Measurements from ENCODE around the gene C11orf54.
A peak's percentile ranks its signal among the peaks of the same experiment; 100 is the strongest.
"Not testable (repeated sequence)": the region's sequence is repeated elsewhere in the genome, so short reads cannot be mapped to it uniquely, and the experiment has no call there.

C11orf54 gene

GRCh38 chr11:93734427-93735222 lies 6.8 kb upstream of the C11orf54 start:
- no peak for DNase-seq

DNA sequence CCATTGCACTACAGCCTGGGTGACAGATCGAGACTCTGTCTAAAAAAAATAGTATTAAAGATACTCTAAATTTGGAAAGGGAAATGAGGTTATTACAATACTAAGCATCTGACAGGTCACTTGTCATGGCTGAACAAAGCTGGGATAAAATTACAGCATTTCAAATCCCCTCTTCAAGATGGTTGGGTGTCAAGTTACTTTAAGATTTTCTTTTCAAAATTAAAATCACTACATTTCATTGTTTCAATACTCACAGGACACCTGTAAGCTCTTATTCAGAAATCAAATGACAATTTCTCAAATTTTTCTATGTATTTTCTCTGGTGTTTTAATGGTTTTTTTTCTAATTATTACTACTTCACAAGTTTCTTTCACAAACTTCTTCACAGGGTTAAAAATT lies 5.8 kb upstream of the C11orf54 start:
- no peak for DNase-seq

GRCh38 chr11:93736129-93736528 lies 5.3 kb upstream of the C11orf54 start:
- no peak for DNase-seq

DNA sequence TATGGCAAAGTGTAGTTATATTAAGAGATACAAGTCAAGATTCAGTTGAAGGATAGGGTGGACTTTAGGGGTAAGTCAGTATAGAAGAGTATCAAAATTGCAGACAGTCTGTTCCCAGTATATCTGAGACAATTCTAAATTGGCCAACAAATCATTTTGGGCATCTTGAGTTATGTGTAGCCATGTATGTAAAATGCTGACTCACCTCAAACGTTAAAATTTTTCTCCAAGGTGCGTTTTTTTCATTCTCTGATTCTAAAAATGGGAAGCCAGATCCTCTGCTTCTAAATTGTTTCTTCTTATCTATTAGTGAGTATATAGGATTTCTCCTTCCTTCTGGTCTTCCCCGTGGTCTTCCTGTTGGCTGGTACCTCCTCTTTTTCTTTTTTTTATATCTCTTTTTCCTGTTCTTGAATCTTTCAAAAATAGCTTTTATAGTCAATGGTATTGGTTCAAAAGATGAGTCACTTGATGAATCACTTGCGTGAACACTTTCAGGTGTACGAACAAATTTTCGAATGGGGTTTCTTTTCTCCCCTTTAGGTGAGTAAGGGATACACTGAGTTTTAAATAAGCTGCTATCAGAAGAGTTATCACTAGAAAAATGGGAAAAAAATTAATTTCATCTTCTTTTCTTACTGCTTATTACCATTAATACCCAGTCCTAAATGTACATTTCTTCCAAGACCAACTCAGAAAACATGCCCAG lies 3.4 kb upstream of the C11orf54 start:
- no peak for DNase-seq

GRCh38 chr11:93738647-93739081 lies 2.8 kb upstream of the C11orf54 start:
- DNase-seq: no peak

GRCh38 chr11:93740031-93740729 lies 1.3 kb upstream of the C11orf54 start:
- no peak for DNase-seq

DNA sequence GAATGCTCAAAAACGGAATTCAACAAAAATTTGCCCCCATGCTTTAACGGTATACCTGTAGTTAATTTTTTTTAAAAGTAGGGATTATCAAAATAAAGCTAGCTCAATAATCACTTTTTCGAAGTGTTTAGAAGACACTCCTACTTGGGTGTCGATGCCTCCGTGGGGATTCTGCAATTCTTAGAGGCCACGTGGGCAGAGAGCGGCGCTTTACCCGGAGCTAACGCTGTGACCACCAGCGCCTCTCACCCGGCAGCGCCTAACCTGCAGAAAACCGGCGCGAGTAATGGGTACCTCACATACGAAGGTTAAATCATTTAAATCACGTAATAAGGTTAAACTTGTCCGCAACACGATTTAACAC lies 760 bp upstream of the C11orf54 start:
- peak; percentile 11 to 45 (median 28) for DNase-seq

DNA sequence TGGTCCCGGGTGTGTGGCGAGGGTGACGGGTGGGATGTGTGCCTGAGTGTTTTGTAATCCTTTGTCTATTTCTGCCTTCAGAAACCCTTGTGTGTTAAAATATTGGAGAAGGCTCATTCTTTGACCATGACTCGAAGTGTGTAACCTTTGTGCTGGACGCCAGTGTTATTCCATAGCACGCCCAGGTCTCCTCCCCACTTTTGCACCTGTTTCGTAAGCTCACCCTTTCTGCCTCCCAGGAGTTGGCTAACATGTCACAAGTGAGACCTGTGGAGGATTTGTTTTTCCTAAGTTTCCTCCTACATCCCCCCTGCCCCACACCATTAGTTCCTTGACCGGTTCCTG lies 382 bp downstream of the C11orf54 start:
- DNase-seq: no peak

DNA sequence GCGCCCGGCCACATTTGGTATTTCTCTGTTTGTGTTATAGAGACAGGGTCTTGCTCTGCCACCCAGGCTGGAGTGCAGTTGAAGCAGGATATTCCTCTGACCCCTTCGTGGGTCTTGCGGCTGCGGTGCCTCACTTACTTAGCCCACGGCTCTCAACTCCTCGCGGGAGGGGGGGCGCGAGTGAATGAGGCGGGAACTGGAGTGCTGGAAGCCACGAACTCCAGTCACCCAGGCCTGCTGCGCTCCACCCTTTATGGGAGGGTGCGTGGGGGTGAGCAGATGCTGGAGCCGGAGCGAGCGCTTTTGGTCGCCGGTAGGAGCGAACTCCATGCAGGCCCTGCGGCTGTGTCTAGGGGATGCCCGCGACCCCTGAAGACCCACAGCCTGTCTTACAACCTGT lies 1.8 kb downstream of the C11orf54 start:
- DNase-seq: no peak

DNA sequence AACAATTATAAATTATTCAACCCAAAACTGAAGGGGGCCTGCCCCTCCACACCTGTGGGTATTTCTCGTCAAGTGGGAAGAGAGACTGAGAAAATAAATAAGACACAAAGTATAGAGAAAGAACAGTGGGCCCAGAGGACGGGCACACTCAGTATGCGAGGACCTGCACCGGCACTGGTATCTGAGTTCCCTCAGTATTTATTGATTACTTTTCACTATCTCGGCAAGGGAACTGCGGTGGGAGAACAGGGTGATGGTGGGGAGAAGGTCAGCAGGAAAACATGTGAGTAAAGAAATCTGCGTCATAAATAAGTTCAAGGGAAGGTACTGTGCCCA lies 3.2 kb downstream of the C11orf54 start:
- no peak for DNase-seq

GRCh38 chr11:93745005-93745755 lies 3.7 kb downstream of the C11orf54 start:
- not testable (repeated sequence) for DNase-seq

DNA sequence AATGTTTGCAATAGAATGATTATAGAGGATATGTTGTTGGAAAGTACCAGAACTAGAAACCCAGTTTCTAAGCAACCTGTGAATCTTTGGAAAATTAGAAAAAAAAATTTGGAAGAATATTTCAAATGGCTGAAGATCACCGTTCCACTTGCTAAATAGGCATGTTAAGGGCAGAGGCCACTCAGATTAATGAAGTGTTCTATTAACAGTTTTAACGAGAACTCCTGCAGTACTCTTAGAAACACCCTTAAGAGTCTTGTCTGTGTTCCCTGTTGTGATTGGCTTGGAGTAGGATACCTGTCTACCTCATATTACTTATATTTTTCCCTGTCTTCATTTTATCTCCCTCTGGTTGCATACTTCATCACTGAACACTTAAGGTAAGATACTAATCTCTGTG lies 4.6 kb downstream of the C11orf54 start:
- no peak for DNase-seq

DNA sequence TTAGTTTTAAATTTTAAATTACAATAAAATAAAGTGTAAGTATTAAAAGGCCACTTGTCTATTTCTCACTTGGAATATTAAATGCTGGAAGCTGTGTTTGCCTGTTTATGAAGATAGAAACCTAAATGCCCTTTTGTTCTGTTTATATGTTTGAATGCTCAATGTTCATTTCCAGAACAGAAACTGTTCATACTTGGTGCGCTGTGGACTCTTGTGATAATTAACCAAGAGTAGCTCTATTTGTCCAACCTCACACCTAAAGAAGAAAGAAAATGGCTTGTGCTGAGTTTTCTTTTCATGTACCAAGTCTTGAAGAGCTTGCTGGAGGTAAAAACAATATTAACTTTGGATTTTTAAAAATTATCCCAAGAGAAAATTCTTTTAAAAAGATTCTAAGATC lies 5.7 kb downstream of the C11orf54 start:
- no peak for DNase-seq

- no peak for DNase-seq
These were observed 9.5 kb downstream of the C11orf54 start for GRCh38 chr11:93751001-93751400.

GRCh38 chr11:93753241-93753640 lies 11.8 kb downstream of the C11orf54 start:
- DNase-seq: no peak

- DNase-seq: no peak
These were observed 15.3 kb downstream of the C11orf54 start for GRCh38 chr11:93756748-93757147.

GRCh38 chr11:93757301-93757700 lies 15.8 kb downstream of the C11orf54 start:
- no peak for DNase-seq

GRCh38 chr11:93757924-93758865 lies 16.7 kb downstream of the C11orf54 start:
- no peak for DNase-seq

GRCh38 chr11:93759123-93759522 lies 17.7 kb downstream of the C11orf54 start:
- not testable (repeated sequence) for DNase-seq

- DNase-seq: no peak
These were observed 20.4 kb downstream of the C11orf54 start for GRCh38 chr11:93761910-93762309.

DNA sequence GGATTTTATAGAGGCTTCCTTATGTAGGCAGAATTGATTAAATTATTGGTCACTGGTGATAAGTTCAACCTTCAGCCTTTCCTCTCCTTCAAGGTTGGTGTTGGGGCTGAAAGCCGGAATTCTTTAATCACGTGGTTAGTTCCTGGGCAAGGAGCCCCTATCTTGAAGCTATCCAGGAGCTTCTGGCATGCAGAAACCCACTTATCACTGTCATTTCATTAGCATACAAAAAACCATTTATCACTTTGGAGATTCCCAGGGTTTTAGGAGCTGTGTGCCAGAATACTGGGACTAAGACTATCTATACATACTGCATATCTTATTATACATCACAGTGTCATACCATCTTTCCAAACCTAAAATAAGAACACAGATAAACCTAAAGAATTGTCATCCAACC lies 24.1 kb downstream of the C11orf54 start:
- DNase-seq: no peak

DNA sequence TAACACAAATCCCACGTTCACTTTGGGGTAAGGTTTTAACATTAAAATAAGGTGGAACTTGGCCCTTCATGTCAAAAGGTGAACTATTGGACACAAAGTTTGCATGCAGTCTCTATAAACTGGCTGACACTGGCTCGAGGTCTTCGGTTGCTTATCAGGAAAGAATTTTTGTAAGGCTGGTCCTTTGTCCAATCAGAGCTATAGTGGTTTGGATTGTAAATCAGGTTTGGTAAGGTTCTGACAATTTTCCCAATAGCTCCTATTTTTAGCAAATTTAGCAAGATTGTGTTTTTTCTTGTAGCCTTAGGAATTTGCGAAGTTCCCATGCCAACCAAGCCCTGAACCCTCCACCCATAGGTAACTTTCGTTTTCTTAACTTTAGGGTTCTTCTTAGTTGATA lies 25.0 kb downstream of the C11orf54 start:
- no peak for DNase-seq

All from activated CD4-positive, CD25-positive, alpha-beta regulatory T cell (primary cell).